ENCODE results near the gene KCNJ4. TPM values are rescaled to one million over a fixed set of nuclear protein-coding genes. Genes with fewer than 3 reads are reported as not detected.

Gene KCNJ4
- total RNA-seq, result not detected in 2 replicates

DNA sequence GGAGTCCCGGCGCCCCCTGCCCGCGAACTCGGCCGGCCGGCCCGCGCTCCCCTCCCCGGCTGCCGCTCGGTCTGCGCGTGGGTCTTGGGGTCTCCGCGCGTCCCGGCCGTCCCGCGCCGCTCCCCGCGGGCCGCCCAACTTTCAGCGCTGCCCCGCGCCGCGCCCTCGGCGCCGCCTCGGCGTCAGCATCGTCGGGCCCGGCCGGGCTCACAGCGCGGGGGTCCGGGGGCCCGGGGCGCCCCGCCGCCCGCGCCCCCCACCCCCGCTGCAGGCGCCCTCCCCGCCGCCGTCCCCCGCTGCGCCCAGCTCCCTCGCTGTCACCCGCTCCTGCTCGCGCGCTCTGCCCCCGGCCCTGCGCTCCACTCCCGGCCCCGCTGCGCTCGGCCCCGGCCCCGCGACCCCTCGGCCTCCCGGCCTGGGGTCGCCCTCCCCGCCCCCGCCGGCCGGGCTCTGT lies at the start of gene KCNJ4:
Gene KCNJ4 (minus strand): TSS at position 124 of the 454 bp plus-strand sequence. CDS start 27,067 bp downstream, outside the sequence.

GRCh38 chr22:38467904-38468442 lies 13.0 kb upstream of the KCNJ4 start, which contains the start of gene KDELR3:
Gene KDELR3 (plus strand): TSS chr22:38468096. CDS start chr22:38468234, 138 bp downstream.

Other genes starting within 250 kb of the KCNJ4 start
- gene TMEM184B, start 182.2 kb downstream of the KCNJ4 start, total RNA-seq, result 53.1 and 65.0 TPM in 2 replicates
- 207 and 243 TPM in 2 replicates for gene CSNK1E, start 137.8 kb downstream of the KCNJ4 start, total RNA-seq
- 43.3 and 56.8 TPM in 2 replicates for gene KDELR3, start 12.9 kb upstream of the KCNJ4 start, total RNA-seq
- 383 and 534 TPM in 2 replicates for gene DDX17, start 51.1 kb upstream of the KCNJ4 start, total RNA-seq
- gene DMC1, start 115.0 kb upstream of the KCNJ4 start, total RNA-seq, result 0.33 and 0.96 TPM in 2 replicates
- 2.1 and 2.3 TPM in 2 replicates for gene FAM227A, start 201.2 kb upstream of the KCNJ4 start, total RNA-seq
- 16.4 and 18.3 TPM in 2 replicates for gene CBY1, start 201.4 kb upstream of the KCNJ4 start, total RNA-seq
- 82.6 and 106 TPM in 2 replicates for gene TOMM22, start 226.8 kb upstream of the KCNJ4 start, total RNA-seq
- 86.2 and 87.9 TPM in 2 replicates for gene JOSD1, start 245.7 kb upstream of the KCNJ4 start, total RNA-seq

All from vein endothelial cell (primary cell).